ENCODE results near the gene CCDC71L. TPM values are rescaled to one million over a fixed set of nuclear protein-coding genes. Genes with fewer than 3 reads are reported as not detected.

CCDC71L gene
- total and polyA plus RNA-seq, 2 donors (not counting 3 experiments of a cell fraction or from before 2014, with no cell fraction given): 60.3 to 62.5 TPM

DNA sequence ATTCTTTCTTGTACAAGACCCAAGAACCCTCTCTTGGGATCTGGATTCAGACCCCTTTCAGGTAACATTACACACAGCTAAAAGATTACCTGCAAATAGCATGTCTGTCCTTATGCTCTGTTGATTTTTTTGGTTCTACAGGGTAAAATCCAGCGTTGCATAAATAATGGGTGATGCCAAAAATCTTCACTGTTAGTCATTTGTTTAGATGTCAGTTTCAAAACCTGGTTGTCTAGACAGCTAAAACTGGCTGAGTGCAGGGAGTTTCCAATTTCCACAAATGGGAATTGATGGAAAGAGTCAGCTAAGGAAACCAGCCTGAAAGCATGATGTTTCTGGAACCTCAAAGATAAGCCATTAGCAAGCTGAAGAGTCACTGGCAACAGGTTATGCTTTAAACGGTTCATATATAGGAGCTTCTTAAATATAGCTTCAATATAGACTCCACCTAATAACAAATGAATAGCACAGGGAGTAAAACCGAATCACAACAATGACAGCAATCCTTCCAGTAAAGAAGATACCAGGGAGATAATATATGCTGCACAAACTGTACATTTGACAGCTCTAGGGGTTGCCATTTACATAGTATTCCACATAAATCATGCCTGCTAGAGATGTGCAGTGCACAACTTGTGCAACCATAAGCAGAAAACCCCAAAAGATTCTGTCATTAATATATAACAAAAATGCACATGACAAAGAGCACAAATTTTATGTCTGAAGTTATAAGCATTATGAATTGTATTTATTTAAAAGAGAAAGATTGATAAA lies 20.4 kb downstream of the CCDC71L start:
- FAIRE-seq: no peak
- Histone ChIP-seq H3K9me3 (replicated peaks; ENCODE audit: control insufficient read depth, insufficient read depth, low read length) (no peaks in the 10 kb centered on the region), H3K27me3 (ENCODE audit: control insufficient read depth in 2 of 2, insufficient read depth in 2 of 2, low read length in 2 of 2) (no peaks in the 10 kb centered on the region), H2AFZ (ENCODE audit: low read depth, low read length) (no peak overlapping the region), H3K9ac (replicated peaks; ENCODE audit: extremely low read depth, insufficient read depth, low read length) (no peak overlapping the region), H3K36me3 (ENCODE audit: control insufficient read depth in 2 of 2, extremely low read depth in 1 of 2, insufficient read depth in 2 of 2, low read length in 2 of 2) (no peaks in the 10 kb centered on the region), H3K79me2 (ENCODE audit: control insufficient read depth, insufficient read depth, low read length) (no peaks in the 10 kb centered on the region), H3K9me1 (replicated peaks; ENCODE audit: control insufficient read depth, extremely low read depth, insufficient read depth, low read length) (no peaks in the 10 kb centered on the region), H3K4me1 (ENCODE audit: control insufficient read depth, extremely low read depth, insufficient read depth, low read length) (peaks cover 12% of the 10 kb centered on the region), H3K4me2 (ENCODE audit: insufficient read depth, low read length) (no peak overlapping the region), H3K4me3 (replicated peaks in 1 of 3; ENCODE audit: insufficient read depth in 1 of 3, low read depth in 1 of 3, low read length in 3 of 3) (no peak overlapping the region), H3K27ac (ENCODE audit: insufficient read depth, low read depth, low read length) (no peak overlapping the region), H4K20me1 (replicated peaks; ENCODE audit: control insufficient read depth, extremely low read depth, insufficient read depth, low read length) (no peaks in the 10 kb centered on the region)
- POLR2A ChIA-PET: no interaction called here
- no TSS peak for BruUV-seq (replicated peaks)
- no peak for TF ChIP-seq MYC (IDR thresholded peaks at IDR 0.05; ENCODE audit: low read depth, low read length)
- TF ChIP-seq MAX (IDR thresholded peaks at IDR 0.05; ENCODE audit: insufficient read depth, insufficient read length): no peak
- TF ChIP-seq, protein P1, sequence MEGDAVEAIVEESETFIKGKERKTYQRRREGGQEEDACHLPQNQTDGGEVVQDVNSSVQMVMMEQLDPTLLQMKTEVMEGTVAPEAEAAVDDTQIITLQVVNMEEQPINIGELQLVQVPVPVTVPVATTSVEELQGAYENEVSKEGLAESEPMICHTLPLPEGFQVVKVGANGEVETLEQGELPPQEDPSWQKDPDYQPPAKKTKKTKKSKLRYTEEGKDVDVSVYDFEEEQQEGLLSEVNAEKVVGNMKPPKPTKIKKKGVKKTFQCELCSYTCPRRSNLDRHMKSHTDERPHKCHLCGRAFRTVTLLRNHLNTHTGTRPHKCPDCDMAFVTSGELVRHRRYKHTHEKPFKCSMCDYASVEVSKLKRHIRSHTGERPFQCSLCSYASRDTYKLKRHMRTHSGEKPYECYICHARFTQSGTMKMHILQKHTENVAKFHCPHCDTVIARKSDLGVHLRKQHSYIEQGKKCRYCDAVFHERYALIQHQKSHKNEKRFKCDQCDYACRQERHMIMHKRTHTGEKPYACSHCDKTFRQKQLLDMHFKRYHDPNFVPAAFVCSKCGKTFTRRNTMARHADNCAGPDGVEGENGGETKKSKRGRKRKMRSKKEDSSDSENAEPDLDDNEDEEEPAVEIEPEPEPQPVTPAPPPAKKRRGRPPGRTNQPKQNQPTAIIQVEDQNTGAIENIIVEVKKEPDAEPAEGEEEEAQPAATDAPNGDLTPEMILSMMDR (IDR thresholded peaks at IDR 0.05; ENCODE audit: extremely low read depth in 1 of 2, insufficient read depth in 1 of 2, low read depth in 1 of 2, low read length in 2 of 2): no peak
- TF ChIP-seq EZH2 (IDR thresholded peaks at IDR 0.05; ENCODE audit: borderline replicate concordance, low read depth, low read length, severe bottlenecking): no peak
- TF ChIP-seq POLR2A (IDR thresholded peaks at IDR 0.05; ENCODE audit: low read depth, low read length): no peak
- TF ChIP-seq JUN (IDR thresholded peaks at IDR 0.05; ENCODE audit: borderline replicate concordance, insufficient read depth, insufficient read length, low read depth): no peak
- TF ChIP-seq GATA2 (IDR thresholded peaks at IDR 0.05; ENCODE audit: insufficient read depth, insufficient read length, low read depth, low read length): no peak
- intact Hi-C loops (cut with micrococcal nuclease) (loop anchor here (5.0 kb wide), 1 partner anchor 48 kb away; no protein-coding TSS in a partner anchor), dilution Hi-C loops (cut with MboI; ENCODE audit: extremely low pct_ligation_motif_present, low sequenced_read_pairs) (no loop called here)
- peak; percentile 47 for DNase-seq (ENCODE audit: low read depth, low spot score)
- CTCF ChIA-PET: interaction anchor here (0.8 to 3.9 kb wide), 5 partner anchors 11 to 96 kb away, joined by 3 to 13 read pairs (median 3); partner anchors contain the start of gene CCDC71L
